ENCODE data around the gene ARHGDIB. TPM values are rescaled to one million over a fixed set of nuclear protein-coding genes. Genes with fewer than 3 reads are reported as not detected.

ARHGDIB gene
- total RNA-seq, 1 experiment from 2014 or later: 23.5 TPM

DNA sequence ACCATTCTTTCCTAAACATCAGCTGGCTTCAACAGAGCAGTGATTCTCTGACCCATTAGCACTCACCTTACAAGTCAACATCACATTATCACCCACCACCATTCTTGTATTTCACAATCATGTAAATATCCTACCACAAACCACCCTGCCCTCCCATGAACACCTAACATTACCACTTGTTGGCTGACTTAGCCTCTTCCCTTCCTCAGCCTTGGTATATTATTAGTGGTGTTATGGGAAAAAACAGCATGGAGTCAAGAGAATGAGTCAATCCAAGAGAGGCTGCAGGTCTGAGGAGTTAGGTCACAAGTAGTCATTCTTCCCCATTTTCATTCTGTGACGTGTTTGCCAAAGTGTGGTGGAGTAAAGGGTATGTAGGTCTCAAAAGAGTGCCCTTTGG, 53.4 kb downstream of the ARHGDIB start:
- DNase-seq: no peak
- TF ChIP-seq, protein P1, sequence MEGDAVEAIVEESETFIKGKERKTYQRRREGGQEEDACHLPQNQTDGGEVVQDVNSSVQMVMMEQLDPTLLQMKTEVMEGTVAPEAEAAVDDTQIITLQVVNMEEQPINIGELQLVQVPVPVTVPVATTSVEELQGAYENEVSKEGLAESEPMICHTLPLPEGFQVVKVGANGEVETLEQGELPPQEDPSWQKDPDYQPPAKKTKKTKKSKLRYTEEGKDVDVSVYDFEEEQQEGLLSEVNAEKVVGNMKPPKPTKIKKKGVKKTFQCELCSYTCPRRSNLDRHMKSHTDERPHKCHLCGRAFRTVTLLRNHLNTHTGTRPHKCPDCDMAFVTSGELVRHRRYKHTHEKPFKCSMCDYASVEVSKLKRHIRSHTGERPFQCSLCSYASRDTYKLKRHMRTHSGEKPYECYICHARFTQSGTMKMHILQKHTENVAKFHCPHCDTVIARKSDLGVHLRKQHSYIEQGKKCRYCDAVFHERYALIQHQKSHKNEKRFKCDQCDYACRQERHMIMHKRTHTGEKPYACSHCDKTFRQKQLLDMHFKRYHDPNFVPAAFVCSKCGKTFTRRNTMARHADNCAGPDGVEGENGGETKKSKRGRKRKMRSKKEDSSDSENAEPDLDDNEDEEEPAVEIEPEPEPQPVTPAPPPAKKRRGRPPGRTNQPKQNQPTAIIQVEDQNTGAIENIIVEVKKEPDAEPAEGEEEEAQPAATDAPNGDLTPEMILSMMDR (IDR thresholded peaks at IDR 0.05; ENCODE audit: unreplicated experiment): no peak
- H3K4me1 Mint-ChIP-seq (ENCODE audit: low read depth, unreplicated experiment): peaks cover 37% of the 10 kb centered on the region
- no peak overlapping the region for H3K4me3 Mint-ChIP-seq (ENCODE audit: low read depth, unreplicated experiment)
- H3K27ac Mint-ChIP-seq (ENCODE audit: unreplicated experiment): no peak overlapping the region
- CTCF ChIA-PET: no interaction called here
- intact Hi-C loops (cut with micrococcal nuclease; ENCODE audit: unreplicated experiment): no loop called here
- peaks cover 6% of the 10 kb centered on the region for H3K9me3 Mint-ChIP-seq (ENCODE audit: low read depth, unreplicated experiment)
- no peaks in the 10 kb centered on the region for H3K27me3 Mint-ChIP-seq (ENCODE audit: unreplicated experiment)
- H3K36me3 Mint-ChIP-seq (ENCODE audit: insufficient read depth, unreplicated experiment): peaks cover 6% of the 10 kb centered on the region
- BruUV-seq (replicated peaks): no TSS peak

GRCh38 chr12:14906114-14906513, 55.3 kb downstream of the ARHGDIB start:
- TF ChIP-seq, protein P1 (IDR thresholded peaks at IDR 0.05; ENCODE audit: unreplicated experiment): no peak
- no peak for DNase-seq
- no peak overlapping the region for H3K27ac Mint-ChIP-seq (ENCODE audit: unreplicated experiment)
- intact Hi-C loops (cut with micrococcal nuclease; ENCODE audit: unreplicated experiment): no loop called here
- BruUV-seq (replicated peaks): no TSS peak
- peaks cover 6% of the 10 kb centered on the region for H3K36me3 Mint-ChIP-seq (ENCODE audit: insufficient read depth, unreplicated experiment)
- H3K4me3 Mint-ChIP-seq (ENCODE audit: low read depth, unreplicated experiment): no peak overlapping the region
- CTCF ChIA-PET: no interaction called here
- H3K27me3 Mint-ChIP-seq (ENCODE audit: unreplicated experiment): no peaks in the 10 kb centered on the region
- peaks cover 6% of the 10 kb centered on the region for H3K9me3 Mint-ChIP-seq (ENCODE audit: low read depth, unreplicated experiment)
- H3K4me1 Mint-ChIP-seq (ENCODE audit: low read depth, unreplicated experiment): peaks cover 27% of the 10 kb centered on the region

- TF ChIP-seq, protein P1 (IDR thresholded peaks at IDR 0.05; ENCODE audit: unreplicated experiment): no peak
- CTCF ChIA-PET: no interaction called here
- Mint-ChIP-seq H3K4me3 (ENCODE audit: low read depth, unreplicated experiment) (no peak overlapping the region), H3K36me3 (ENCODE audit: insufficient read depth, unreplicated experiment) (peaks cover 2% of the 10 kb centered on the region), H3K27ac (ENCODE audit: unreplicated experiment) (peak overlapping the region; percentile 60), H3K27me3 (ENCODE audit: unreplicated experiment) (no peaks in the 10 kb centered on the region), H3K4me1 (ENCODE audit: low read depth, unreplicated experiment) (peaks cover 23% of the 10 kb centered on the region), H3K9me3 (ENCODE audit: low read depth, unreplicated experiment) (peaks cover 6% of the 10 kb centered on the region)
- no TSS peak for BruUV-seq (replicated peaks)
- intact Hi-C loops (cut with micrococcal nuclease; ENCODE audit: unreplicated experiment): no loop called here
- DNase-seq: no peak
Observed at GRCh38 chr12:14905269-14906004, 56.0 kb downstream of the ARHGDIB start.

DNA sequence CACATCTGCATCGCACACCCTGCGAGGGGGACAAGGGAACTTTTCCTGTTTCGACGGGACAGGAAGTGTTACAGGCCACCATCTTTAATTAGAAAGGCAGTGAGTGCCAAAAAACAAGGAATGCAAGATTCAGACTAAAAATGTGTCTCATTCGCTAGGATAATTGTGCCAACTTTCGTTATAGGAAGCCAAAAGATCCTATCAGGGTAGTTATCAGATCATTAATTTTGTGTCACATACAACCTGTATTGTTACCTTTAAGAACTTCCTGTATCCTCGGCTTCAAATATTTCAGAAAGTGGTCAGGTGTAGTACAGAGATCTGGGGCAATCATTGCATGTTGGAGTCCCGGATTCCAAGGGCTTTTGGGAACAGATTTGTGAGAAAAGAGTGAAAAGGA, 56.5 kb downstream of the ARHGDIB start:
- intact Hi-C loops (cut with micrococcal nuclease; ENCODE audit: unreplicated experiment): no loop called here
- Mint-ChIP-seq H3K27me3 (ENCODE audit: unreplicated experiment) (no peaks in the 10 kb centered on the region), H3K36me3 (ENCODE audit: insufficient read depth, unreplicated experiment) (no peaks in the 10 kb centered on the region), H3K4me1 (ENCODE audit: low read depth, unreplicated experiment) (peaks cover 22% of the 10 kb centered on the region), H3K9me3 (ENCODE audit: low read depth, unreplicated experiment) (peaks cover 6% of the 10 kb centered on the region), H3K27ac (ENCODE audit: unreplicated experiment) (peak overlapping the region; percentile 60), H3K4me3 (ENCODE audit: low read depth, unreplicated experiment) (no peak overlapping the region)
- BruUV-seq (replicated peaks): no TSS peak
- CTCF ChIA-PET: no interaction called here
- no peak for DNase-seq
- TF ChIP-seq, protein P1 (IDR thresholded peaks at IDR 0.05; ENCODE audit: unreplicated experiment): no peak

Measured in Calu3 (cell line).